ENCODE data around the gene IQGAP2.
"Not testable (repeated sequence)": the region's sequence is repeated elsewhere in the genome, so short reads cannot be mapped to it uniquely, and the experiment has no call there.

The IQGAP2 gene

GRCh38 chr5:76565009-76565408 is 161.9 kb downstream of the IQGAP2 start:
- no peak for DNase-seq (ENCODE audit: low read depth in 2 of 2)

GRCh38 chr5:76570153-76570552 is 167.1 kb downstream of the IQGAP2 start:
- no peak for DNase-seq (ENCODE audit: low read depth in 2 of 2)

- no peak for DNase-seq (ENCODE audit: low read depth in 2 of 2)
Measured at GRCh38 chr5:76571559-76571958, 168.5 kb downstream of the IQGAP2 start.

- no peak for DNase-seq (ENCODE audit: low read depth in 2 of 2)
Measured at GRCh38 chr5:76576450-76576849, 173.4 kb downstream of the IQGAP2 start.

- DNase-seq (ENCODE audit: low read depth in 2 of 2) = no peak
Measured at GRCh38 chr5:76576996-76577395, 173.9 kb downstream of the IQGAP2 start.

- DNase-seq (ENCODE audit: low read depth in 2 of 2) = no peak
Measured at GRCh38 chr5:76579166-76579937, 176.3 kb downstream of the IQGAP2 start.

- no peak for DNase-seq (ENCODE audit: low read depth in 2 of 2)
Measured at GRCh38 chr5:76580981-76581380, 177.9 kb downstream of the IQGAP2 start.

- DNase-seq (ENCODE audit: low read depth in 2 of 2) = no peak
Measured at GRCh38 chr5:76582230-76583162, 179.4 kb downstream of the IQGAP2 start.

- DNase-seq (ENCODE audit: low read depth in 2 of 2) = no peak
Measured at GRCh38 chr5:76583163-76584047, 180.3 kb downstream of the IQGAP2 start.

- no peak for DNase-seq (ENCODE audit: low read depth in 2 of 2)
Measured at GRCh38 chr5:76585783-76586217, 182.7 kb downstream of the IQGAP2 start.

GRCh38 chr5:76586531-76586930 is 183.4 kb downstream of the IQGAP2 start:
- no peak for DNase-seq (ENCODE audit: low read depth in 2 of 2)

- DNase-seq (ENCODE audit: low read depth in 2 of 2) = no peak
Measured at GRCh38 chr5:76590027-76590426, 186.9 kb downstream of the IQGAP2 start.

GRCh38 chr5:76591366-76591765 is 188.3 kb downstream of the IQGAP2 start:
- no peak for DNase-seq (ENCODE audit: low read depth in 2 of 2)

GRCh38 chr5:76592692-76593091 is 189.6 kb downstream of the IQGAP2 start:
- no peak for DNase-seq (ENCODE audit: low read depth in 2 of 2)

- DNase-seq (ENCODE audit: low read depth in 2 of 2) = no peak
Measured at GRCh38 chr5:76594107-76594506, 191.0 kb downstream of the IQGAP2 start.

GRCh38 chr5:76595755-76596481 is 192.8 kb downstream of the IQGAP2 start:
- no peak for DNase-seq (ENCODE audit: low read depth in 2 of 2)

GRCh38 chr5:76598531-76598930 is 195.4 kb downstream of the IQGAP2 start:
- no peak for DNase-seq (ENCODE audit: low read depth in 2 of 2)

GRCh38 chr5:76600716-76601115 is 197.6 kb downstream of the IQGAP2 start:
- DNase-seq (ENCODE audit: low read depth in 2 of 2) = no peak

GRCh38 chr5:76601470-76601869 is 198.4 kb downstream of the IQGAP2 start:
- DNase-seq (ENCODE audit: low read depth in 2 of 2) = no peak

GRCh38 chr5:76602094-76602726 is 199.1 kb downstream of the IQGAP2 start:
- no peak for DNase-seq (ENCODE audit: low read depth in 2 of 2)

GRCh38 chr5:76603991-76604390 is 200.9 kb downstream of the IQGAP2 start:
- not testable (repeated sequence) for DNase-seq (ENCODE audit: low read depth in 2 of 2)
